Astrocyte (in vitro differentiated cells and primary cell): ENCODE results near the gene PDE4A.
"Not testable (repeated sequence)": the region's sequence is repeated elsewhere in the genome, so short reads cannot be mapped to it uniquely, and the experiment has no call there.

ENCODE experiments used
- CTCF ChIP-seq: IDR thresholded peaks from 2 replicates; pipeline ENCODE4 v1.5.1; 2011; ENCODE audit warnings: low read depth, mild to moderate bottlenecking, inconsistent platforms, low read length, moderate library complexity; ENCODE audit not compliant: insufficient read depth
- EZH2 ChIP-seq: IDR thresholded peaks from 2 replicates; pipeline ENCODE4 v1.6.1; 2012; ENCODE audit warnings: mild to moderate bottlenecking, low read length, inconsistent platforms; ENCODE audit not compliant: insufficient read depth

- not testable (repeated sequence) for TF ChIP-seq CTCF, EZH2
These were observed 37.2 kb upstream of the PDE4A start for GRCh38 chr19:10383223-10383499.
